HFF-Myc (cell line): ENCODE results near the gene ZNF420.

ENCODE experiments used
- DNase-seq: peaks from one replicate; pipeline ENCODE4 v3.0.0-alpha.2; 2011; ENCODE audit warnings: low read depth; ENCODE audit errors: extremely low read depth
- H3K4me3 ChIP-seq: replicated peaks from 2 replicates; pipeline ENCODE4 v1.5.1; 2011; ENCODE audit warnings: low read depth, mild to moderate bottlenecking, control low read depth, low read length
- CTCF ChIP-seq: IDR thresholded peaks from 2 replicates; pipeline ENCODE4 v1.5.1; 2012; ENCODE audit warnings: mild to moderate bottlenecking, low read depth, low read length, control low read depth; ENCODE audit errors: missing control alignments

The ZNF420 gene

GRCh38 chr19:37136111-37136510 lies 57.9 kb downstream of the ZNF420 start:
- TF ChIP-seq CTCF, result no peak
- H3K4me3 ChIP-seq, result no peak overlapping the region
- no peak for DNase-seq

GRCh38 chr19:37148214-37148613 lies 70.0 kb downstream of the ZNF420 start:
- H3K4me3 ChIP-seq, result no peak overlapping the region
- DNase-seq, result no peak
- TF ChIP-seq CTCF, result no peak

- no peak for DNase-seq
- H3K4me3 ChIP-seq, result no peak overlapping the region
- TF ChIP-seq CTCF, result no peak
Measured at GRCh38 chr19:37160153-37160552, 81.9 kb downstream of the ZNF420 start.

- H3K4me3 ChIP-seq, result no peak overlapping the region
- no peak for TF ChIP-seq CTCF
Measured at GRCh38 chr19:37165635-37166034, 87.4 kb downstream of the ZNF420 start.

GRCh38 chr19:37172368-37173366 lies 94.4 kb downstream of the ZNF420 start, which contains the start of gene ZNF585A:
TSS of gene ZNF585A (minus strand) at chr19:37172695. CDS start at chr19:37169910, 2,785 bp downstream.
- peak within 1 kb of the TSS; percentile 46 for H3K4me3 ChIP-seq
- no peak for TF ChIP-seq CTCF
- DNase-seq, result peak; percentile 91

More at GRCh38 chr19:37165635-37166034, 87.4 kb downstream of the ZNF420 start:
- no peak for DNase-seq
